ENCODE results near the gene NUMBL. TPM values are rescaled to one million over a fixed set of nuclear protein-coding genes. Genes with fewer than 3 reads are reported as not detected.

Gene NUMBL
- total and polyA plus RNA-seq, 2 of the 8 experiments (the other 6 are each of a cell fraction or from before 2014, with no cell fraction given), result 13.5 to 24.8 TPM

- Histone ChIP-seq H4K20me1 (replicated peaks in 1 of 2; ENCODE audit: control insufficient read depth in 1 of 2, insufficient read depth in 2 of 2, low read length in 2 of 2) (peaks cover 5 to 6% of the 10 kb centered on the region in 2 experiments), H2BK120ac (replicated peaks; ENCODE audit: low read depth, low read length) (no peak overlapping the region), H3K4me3 (ENCODE audit: extremely low read depth in 1 of 4, insufficient read depth in 2 of 4, low read depth in 3 of 4, low read length in 4 of 4) (no peak overlapping the region), H3K27me3 (replicated peaks in 1 of 4; ENCODE audit: control insufficient read depth in 3 of 4, extremely low read depth in 1 of 4, insufficient read depth in 3 of 4, low read length in 3 of 4) (peaks cover 0 to 7% (median 7%) of the 10 kb centered on the region in 4 experiments; a peak in 6 of 7 replicates), H2BK12ac (ENCODE audit: low read depth, low read length) (no peak overlapping the region), H4K8ac (ENCODE audit: extremely low read depth, insufficient read depth, low read length) (no peak overlapping the region), H2AK5ac (ENCODE audit: low read depth, low read length) (no peak overlapping the region), H3K14ac (ENCODE audit: insufficient read length) (no peak overlapping the region), H3K9me3 (ENCODE audit: insufficient read depth in 2 of 2, low read depth in 1 of 2, low read length in 1 of 2) (no peaks in the 10 kb centered on the region), H2BK5ac (ENCODE audit: low read depth, low read length) (no peak overlapping the region), H3K4me1 (replicated peaks in 1 of 4; ENCODE audit: control insufficient read depth in 3 of 4, insufficient read depth in 4 of 4, low read length in 3 of 4) (peaks cover 0 to 6% (median 1%) of the 10 kb centered on the region in 4 experiments; a peak in 4 of 7 replicates), H3K23ac (ENCODE audit: insufficient read length) (no peak overlapping the region), H3K9ac (replicated peaks in 1 of 4; ENCODE audit: extremely low read depth in 1 of 4, low read depth in 3 of 4, low read length in 3 of 4) (no peak overlapping the region), H2AFZ (ENCODE audit: low read length) (no peak overlapping the region), H3K27ac (ENCODE audit: low read depth, low read length) (no peak overlapping the region), H4K5ac (ENCODE audit: insufficient read length, low read depth, low read length) (no peak overlapping the region), H3K36me3 (ENCODE audit: control insufficient read depth in 2 of 4, insufficient read depth in 4 of 4, low read length in 3 of 4) (peaks cover 2 to 23% (median 11%) of the 10 kb centered on the region in 4 experiments; a peak in 7 of 8 replicates), H2BK20ac (ENCODE audit: low read length) (no peak overlapping the region), H3K79me1 (ENCODE audit: low read depth, low read length) (no peaks in the 10 kb centered on the region), H2BK15ac (ENCODE audit: low read length) (no peak overlapping the region), H4K91ac (replicated peaks; ENCODE audit: insufficient read length, low read length) (no peak overlapping the region), H3K23me2 (ENCODE audit: low read depth, low read length) (peaks cover 8% of the 10 kb centered on the region), H3K4ac (replicated peaks; ENCODE audit: insufficient read length, low read depth, low read length) (no peak overlapping the region), H3K79me2 (ENCODE audit: control insufficient read depth in 1 of 2, insufficient read depth in 2 of 2, low read length in 2 of 2) (no peaks in the 10 kb centered on the region), H3K4me2 (ENCODE audit: insufficient read depth in 1 of 2, low read depth in 2 of 2, low read length in 2 of 2) (no peak overlapping the region), H3K18ac (ENCODE audit: extremely low read depth, low read length) (no peak overlapping the region), H3K56ac (replicated peaks; ENCODE audit: insufficient read length, low read depth, low read length) (no peak overlapping the region)
- WGBS, 2 experiments (ENCODE audit: extremely low coverage in 1 of 2, insufficient coverage in 1 of 2, insufficient read length in 1 of 2, insufficient replicate concordance in 2 of 2, low coverage in 1 of 2, low lambda C conversion rate in 2 of 2, missing lambda C conversion rate in 1 of 2), result 92% methylated on average over 17 of the region's 17 CpGs; no CpG with 5 or more reads in 1 of the 2 experiments
- DNase-seq (ENCODE audit: low read depth in 1 of 2, low spot score in 2 of 2), result no peak
- ChIA-PET CTCF (ENCODE audit: partially characterized antibody) (interaction anchor here (1.8 to 2.7 kb wide), 2 partner anchors 14 to 17 kb away, joined by 14 to 18 read pairs; no protein-coding TSS in a partner anchor), POLR2A (ENCODE audit: partially characterized antibody) (interaction anchor here (0.6 kb wide), 1 partner anchor 18 kb away, joined by 4 read pairs; no protein-coding TSS in a partner anchor)
- FAIRE-seq, result no peak
- TF ChIP-seq NRF1 (IDR thresholded peaks at IDR 0.05; ENCODE audit: low read depth, low read length), result no peak
- no peak for TF ChIP-seq TEAD4 (IDR thresholded peaks at IDR 0.05; ENCODE audit: low read depth, low read length)
- TF ChIP-seq POLR2A (IDR thresholded peaks at IDR 0.05; ENCODE audit: control extremely low read depth in 1 of 2, low read depth in 2 of 2, low read length in 2 of 2), result no peak
- no peak for TF ChIP-seq CBX5 (IDR thresholded peaks at IDR 0.05; ENCODE audit: low read depth, low read length)
- no peak for TF ChIP-seq TAF7 (optimal IDR thresholded peaks at IDR 0.05; ENCODE audit: borderline replicate concordance, low read depth, low read length)
- TF ChIP-seq CHD2 (IDR thresholded peaks at IDR 0.05; ENCODE audit: low read length), result no peak
- TF ChIP-seq JUN (IDR thresholded peaks at IDR 0.05; ENCODE audit: low read depth, low read length), result no peak
- TF ChIP-seq USF2 (IDR thresholded peaks at IDR 0.05; ENCODE audit: low read length), result no peak
- no peak for TF ChIP-seq POLR2AphosphoS5 (IDR thresholded peaks at IDR 0.05; ENCODE audit: low read depth, low read length)
- no peak for TF ChIP-seq ATF3 (IDR thresholded peaks at IDR 0.05; ENCODE audit: insufficient read depth, low read depth, low read length)
- TF ChIP-seq TAF1 (IDR thresholded peaks at IDR 0.05; ENCODE audit: low read depth, low read length), result no peak
Measured at GRCh38 chr19:40616941-40617340, 73.5 kb downstream of the NUMBL start.
